ENCODE results near the gene ENO1.
"Not testable (repeated sequence)": the region's sequence is repeated elsewhere in the genome, so short reads cannot be mapped to it uniquely, and the experiment has no call there.

The ENO1 gene

GRCh38 chr1:8878448-8878697, at the start of gene ENO1:
TSS of gene ENO1 (minus strand) at chr1:8878686. CDS start at chr1:8874908, 3,778 bp downstream.
- no peak for FAIRE-seq

- no peak for FAIRE-seq
Observed at GRCh38 chr1:8926707-8927694, 48.5 kb upstream of the ENO1 start.

DNA sequence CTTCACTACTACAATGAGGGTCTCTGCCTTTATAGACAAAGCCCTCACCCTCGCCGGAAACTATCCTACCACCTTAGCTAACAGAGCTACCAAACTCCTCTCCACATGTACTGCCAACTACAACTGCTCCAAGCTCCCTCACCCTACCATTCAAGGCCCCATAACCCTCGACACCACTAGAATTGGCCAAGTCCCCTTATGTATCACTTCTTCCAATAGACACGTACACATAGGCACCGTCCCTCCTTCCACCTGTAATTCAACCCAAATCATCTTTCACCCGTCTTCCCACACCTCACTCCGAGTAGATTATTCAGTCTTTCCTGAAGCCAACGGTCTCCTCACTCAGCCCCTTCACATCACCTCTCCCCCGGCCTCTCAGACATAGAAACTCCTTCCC, 47.5 kb upstream of the ENO1 start:
- FAIRE-seq, result no peak

DNA sequence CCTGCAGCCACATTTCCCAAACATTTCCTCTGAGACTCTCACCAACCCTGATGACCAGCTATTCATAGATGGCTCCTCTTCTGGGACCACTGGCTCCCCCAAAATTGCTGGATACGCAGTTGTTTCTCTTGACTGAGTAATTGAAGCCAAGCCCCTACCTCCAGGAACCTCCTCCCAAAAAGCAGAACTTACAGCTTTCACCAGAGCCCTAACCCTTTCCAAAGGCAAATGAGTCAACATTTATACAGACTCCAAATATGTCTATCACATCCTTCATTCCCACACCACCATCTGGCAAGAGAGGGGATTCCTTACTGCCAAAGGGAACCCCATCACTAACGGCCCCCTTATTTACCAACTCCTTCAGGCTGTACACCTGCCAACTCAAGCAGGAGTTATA, 46.9 kb upstream of the ENO1 start:
- FAIRE-seq, result no peak

GRCh38 chr1:8922962-8923361, 44.5 kb upstream of the ENO1 start:
- FAIRE-seq, result no peak

GRCh38 chr1:8917536-8917935, 39.0 kb upstream of the ENO1 start:
- not testable (repeated sequence) for FAIRE-seq

- no peak for FAIRE-seq
Observed at GRCh38 chr1:8915446-8915845, 37.0 kb upstream of the ENO1 start.

- FAIRE-seq, result no peak
Observed at GRCh38 chr1:8914466-8914865, 36.0 kb upstream of the ENO1 start.

DNA sequence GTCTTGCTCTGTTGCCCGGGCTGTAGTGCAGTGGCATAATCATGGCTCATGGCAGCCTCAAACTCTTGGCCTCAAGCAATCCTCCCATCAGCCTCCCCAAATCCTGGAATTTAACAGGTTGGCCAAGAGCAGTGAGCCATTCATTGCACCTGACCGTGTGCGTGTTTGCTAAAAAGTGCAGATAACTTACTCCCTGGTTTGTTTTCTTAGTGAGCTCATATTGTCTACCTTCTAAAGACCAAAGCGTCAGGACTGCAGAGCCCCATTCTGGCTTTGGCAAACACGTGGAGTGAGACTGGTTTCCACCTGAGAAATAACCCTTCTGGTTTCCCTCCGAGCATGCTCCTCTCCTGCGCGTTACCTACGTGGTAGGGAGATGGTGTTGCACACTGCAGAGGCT, 35.0 kb upstream of the ENO1 start:
- no peak for FAIRE-seq

GRCh38 chr1:8911416-8912309, 33.2 kb upstream of the ENO1 start:
- FAIRE-seq, result no peak

DNA sequence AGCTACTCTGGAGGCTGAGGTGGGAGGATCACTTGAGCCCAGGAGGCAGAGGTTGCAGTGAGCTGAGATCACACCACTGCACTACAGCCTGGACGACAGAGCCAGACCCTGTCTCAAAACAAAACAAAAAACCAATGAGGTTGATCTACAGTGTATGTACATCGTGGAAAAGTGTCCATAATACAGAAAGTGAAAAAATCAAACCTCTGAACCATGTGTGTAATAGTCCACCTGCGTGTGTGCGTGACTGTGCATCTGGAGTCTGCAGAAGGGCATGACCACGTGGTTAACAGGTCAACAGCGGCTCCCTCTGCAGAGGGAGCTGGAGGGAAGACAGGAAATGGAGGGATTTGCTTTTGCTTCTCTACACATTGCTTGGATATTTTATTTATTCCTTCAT, 32.4 kb upstream of the ENO1 start:
- FAIRE-seq, result no peak

DNA sequence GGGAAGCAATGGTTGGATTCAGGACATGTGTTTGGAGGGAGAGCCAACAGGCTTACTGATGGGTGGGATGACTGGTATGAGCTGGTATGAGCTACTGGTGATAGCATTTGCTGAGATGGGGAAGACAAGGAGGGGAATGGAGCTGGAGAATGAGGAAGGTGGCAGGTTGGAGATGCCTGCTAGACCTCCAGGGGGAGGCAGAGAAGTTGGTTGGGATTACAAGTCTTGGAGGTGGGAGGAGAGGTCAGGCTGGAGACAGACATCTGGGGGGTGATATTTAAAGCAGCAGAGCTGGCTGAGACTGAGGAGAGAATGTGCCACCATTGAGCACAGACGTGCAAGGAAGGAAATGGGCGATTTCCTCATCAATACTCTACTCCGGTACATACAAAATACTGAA, 31.8 kb upstream of the ENO1 start:
- no peak for FAIRE-seq

- FAIRE-seq, result no peak
Observed at GRCh38 chr1:8908388-8909151, 30.1 kb upstream of the ENO1 start.

DNA sequence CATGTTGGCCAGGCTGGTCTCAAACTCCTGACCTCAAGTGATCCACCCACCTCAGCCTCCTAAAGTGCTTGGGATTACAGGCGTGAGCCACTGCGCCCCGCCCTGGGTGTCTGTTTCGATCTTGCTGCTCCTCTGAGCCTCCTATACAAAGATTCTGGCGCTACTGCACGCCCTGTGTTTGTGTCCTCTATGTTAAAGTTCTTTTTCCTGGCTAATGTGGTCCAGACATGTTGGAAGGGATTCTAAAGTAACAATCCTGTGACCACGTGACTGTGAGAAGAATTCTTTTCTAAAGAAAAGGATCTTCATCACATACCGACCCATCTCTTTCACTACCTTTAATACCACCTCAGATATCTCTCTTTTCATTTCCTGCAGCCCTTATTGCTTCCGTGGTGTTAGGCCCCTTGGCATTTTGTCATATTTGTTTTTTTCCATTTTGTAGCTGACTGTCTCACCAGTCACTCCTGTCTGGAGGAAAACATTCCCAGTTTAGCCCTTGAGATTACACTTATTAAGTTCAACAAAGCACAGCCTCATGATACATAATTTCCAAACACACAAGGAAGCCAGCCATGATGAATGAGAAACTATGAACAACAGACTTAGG, 27.2 kb upstream of the ENO1 start:
- no peak for FAIRE-seq

DNA sequence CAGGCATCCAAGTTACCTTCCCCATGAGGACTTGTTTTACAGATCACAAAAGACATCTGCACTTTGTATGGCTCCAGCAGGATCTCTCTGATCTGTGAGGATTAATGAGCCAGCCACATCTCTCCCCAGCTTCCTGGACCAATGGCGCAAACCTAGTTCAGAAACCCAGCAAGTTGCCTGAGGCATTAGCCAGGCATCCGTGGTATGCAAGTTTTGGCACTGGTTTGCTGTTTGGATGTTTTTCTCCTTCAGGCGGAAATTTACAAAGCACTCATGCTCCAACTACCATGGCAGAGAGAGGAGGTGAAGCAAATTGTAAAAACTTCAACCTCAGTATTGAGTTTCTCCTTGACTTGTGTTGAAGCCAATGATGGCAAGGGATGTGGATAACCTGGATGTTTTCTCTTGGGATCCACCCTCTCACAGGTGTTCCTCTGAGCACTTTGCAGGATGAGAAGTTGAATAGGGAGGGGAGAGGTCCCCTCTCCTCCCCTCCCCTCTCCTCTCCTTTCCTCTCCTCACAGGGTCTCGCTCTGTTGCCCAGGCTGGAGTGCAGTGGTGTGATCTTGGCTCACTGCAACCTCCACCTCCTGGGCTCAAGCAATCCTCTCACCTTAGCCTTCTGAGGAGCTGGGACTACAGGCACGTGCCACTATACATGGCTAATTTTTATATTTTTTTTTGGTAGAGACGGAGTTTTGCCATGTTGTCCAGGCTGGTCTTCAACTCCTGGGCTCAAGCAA, 25.6 kb upstream of the ENO1 start:
- FAIRE-seq, result no peak

DNA sequence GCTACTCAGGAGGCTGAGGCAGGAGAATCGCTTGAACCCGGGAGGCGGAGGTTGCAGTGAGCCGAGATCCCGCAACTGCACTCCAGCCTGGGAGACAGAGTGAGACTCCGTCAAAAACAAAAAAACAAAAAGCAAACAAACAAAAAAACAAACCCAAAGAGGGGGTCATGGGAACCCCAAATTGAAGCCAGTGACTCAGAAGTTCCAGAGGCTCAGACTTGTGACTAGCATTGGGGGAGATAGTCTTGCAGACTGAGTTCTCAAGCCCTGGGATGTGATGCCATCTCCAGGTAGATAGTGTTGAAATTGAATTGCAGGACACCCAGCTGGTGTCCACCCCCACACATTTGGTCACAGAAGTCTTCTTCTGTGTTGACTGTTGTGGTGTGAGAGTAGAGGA, 24.9 kb upstream of the ENO1 start:
- FAIRE-seq, result no peak

DNA sequence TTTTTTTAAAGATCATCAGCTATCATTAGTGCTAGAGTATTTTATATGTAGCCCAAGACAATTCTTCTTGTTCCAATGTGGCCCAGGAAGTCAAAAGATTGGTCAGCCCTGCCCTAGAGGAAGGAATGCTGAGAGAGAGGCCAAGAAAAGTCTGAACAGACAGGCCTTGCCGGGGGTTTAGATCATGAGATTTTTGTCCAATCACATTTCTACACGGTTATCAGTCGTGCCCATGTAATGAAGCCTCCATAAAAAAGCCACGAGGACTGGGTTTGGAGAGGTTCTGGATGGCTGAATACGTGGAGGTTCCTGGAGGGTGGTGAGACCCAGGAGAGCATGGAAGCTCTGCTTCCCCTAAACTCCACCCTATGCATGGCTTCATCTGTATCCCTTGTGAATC, 24.3 kb upstream of the ENO1 start:
- no peak for FAIRE-seq

DNA sequence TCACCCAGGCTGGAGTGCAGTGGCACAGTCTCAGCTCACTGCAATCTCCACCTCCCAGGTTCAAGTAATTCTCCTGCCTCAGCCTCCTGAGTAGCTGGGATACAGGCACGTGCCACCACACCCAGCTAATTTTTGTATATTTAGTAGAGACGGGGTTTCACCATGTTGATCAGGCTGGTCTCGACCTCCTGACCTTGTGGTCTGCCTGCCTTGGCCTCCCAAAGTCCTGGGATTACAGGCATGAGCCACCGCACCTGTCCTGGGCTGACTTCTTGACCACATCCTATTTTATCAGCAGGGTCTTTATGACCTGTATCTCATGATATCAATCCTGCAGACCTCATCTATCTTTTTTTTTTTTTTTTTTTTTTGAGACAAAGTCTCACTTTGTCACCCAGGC, 22.2 kb upstream of the ENO1 start:
- FAIRE-seq, result not testable (repeated sequence)

- FAIRE-seq, result no peak
Observed at GRCh38 chr1:8899046-8899445, 20.6 kb upstream of the ENO1 start.

- not testable (repeated sequence) for FAIRE-seq
Observed at GRCh38 chr1:8898418-8898817, 19.9 kb upstream of the ENO1 start.

DNA sequence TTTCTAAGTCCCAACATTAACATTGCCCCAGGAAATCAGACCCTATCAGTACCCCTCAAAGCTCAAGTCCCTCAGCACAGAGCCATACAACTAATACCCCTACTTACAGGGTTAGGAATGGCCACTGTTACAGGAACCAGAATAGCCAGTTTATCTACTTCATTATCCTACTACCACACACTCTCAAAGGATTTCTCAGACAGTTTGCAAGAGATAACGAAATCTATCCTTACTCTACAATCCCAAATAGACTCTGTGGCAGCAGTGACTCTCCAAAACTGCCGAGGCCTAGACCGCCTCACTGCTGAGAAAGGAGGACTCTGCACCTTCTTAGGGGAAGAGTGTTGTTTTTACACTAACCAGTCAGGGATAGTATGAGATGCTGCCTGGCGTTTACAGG, 19.0 kb upstream of the ENO1 start:
- not testable (repeated sequence) for FAIRE-seq

GRCh38 chr1:8896775-8897174, 18.3 kb upstream of the ENO1 start:
- FAIRE-seq, result not testable (repeated sequence)
